Embryonic facial prominence (tissue), 1 donor: ENCODE measurements around the gene METTL9.
"Not testable (repeated sequence)": the region's sequence is repeated elsewhere in the genome, so short reads cannot be mapped to it uniquely, and the experiment has no call there.

ENCODE experiments used
- DNase-seq: peaks from one replicate; pipeline ENCODE4 v3.0.0-alpha.2; 2016; ENCODE audit errors: extremely low spot score

METTL9 gene

DNA sequence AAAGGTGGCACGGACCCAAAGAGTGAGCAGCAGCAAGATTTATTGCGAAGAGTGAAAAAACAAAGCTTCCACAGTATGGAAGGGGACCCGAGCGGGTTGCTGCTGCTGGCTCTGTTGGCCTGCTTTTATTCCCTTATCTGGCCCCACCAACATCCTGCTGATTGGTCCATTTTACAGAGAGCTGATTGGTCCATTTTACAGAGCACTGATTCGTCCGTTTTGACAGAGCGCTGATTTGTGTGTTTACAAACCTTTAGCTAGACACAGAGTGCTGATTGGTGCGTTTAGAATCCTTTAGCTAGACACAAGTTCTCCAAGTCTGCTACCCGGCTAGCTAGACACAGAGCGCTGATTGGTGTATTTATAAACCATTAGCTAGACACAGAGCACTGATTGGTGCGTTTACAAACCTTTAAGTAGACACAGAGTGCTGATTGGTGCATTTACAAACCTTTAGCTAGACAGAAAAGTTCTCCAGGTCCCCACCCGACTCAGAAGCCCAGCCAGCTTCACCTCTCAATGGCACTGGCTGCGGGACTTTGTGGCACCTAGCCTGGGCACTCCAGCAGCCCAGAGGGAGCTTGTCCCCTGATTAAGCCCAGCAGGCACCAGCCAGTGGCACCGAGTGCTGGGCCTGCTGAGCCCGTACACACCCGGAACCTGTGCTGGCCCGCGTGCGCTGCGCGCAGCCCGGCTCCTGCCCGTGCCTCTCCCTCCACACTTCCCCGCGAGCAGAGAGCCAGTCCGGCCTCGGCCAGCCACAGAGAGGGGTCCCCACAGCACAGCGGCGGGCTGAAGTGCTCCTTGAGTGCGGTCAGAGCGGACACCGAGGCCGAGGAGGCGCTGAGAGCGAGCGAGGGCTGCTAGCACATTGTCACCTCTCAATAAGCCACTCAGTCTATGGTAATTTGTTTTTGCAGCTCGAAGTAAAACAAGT, 37.9 kb downstream of the METTL9 start:
- DNase-seq = no peak

GRCh38 chr16:21638573-21638975, 39.2 kb downstream of the METTL9 start:
- DNase-seq = no peak

DNA sequence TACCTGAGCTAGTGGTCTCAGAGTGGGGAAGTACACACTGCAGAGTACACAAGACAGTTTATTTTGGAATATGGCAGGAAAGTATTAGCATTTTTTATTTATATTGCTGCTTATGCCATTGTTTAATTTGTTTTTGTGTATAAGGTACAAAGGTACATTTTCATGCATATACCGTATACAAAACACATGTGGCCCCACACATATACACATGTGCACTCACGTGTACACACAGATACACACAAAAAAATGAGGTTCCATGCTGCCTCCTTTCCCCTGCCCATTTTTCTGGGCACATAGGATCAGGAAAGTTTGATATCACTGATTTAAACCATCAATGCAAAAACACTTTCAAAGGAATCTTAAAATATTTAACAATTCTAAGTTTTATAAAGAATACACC, 40.1 kb downstream of the METTL9 start:
- no peak for DNase-seq

- DNase-seq = no peak
Measured at GRCh38 chr16:21641916-21642315, 42.5 kb downstream of the METTL9 start.

DNA sequence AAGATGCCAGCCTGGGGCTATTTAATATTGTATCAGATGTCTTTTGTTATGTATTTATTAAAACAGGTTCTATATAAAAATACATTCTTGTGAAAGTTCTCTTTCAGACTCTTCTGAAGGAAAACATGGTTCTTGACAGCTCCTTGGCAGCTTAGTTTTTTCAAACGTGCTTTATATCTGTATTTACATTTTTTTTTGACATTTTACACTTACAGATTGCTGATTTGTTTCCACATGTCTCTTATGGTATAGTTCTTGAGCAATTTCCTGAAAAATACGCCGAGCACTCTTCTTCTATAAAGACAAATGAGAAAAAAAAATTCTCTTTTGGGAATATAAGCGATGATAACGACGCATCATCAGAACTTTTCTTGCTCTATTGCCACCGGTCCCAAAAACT, 43.5 kb downstream of the METTL9 start:
- DNase-seq = no peak

DNA sequence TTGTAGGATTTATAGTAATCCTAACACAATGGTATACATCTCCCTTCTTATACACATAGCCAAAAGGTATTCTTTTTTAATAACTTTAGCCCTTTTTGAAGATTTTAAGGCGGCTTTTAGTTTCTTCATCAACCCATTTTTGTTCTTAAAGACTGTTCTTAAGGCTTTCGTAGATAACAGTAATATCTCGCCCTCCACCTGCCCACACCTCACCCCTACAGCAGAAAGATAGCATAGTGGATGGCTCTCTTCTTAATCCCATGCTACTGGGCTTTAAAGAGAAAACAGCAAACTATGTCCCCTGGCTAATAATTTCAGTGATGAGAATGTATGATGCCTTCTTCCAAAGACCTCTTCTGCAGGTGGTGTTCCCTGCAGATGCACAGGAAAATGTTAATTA, 44.4 kb downstream of the METTL9 start:
- no peak for DNase-seq

- no peak for DNase-seq
Measured at GRCh38 chr16:21644674-21645073, 45.3 kb downstream of the METTL9 start.

DNA sequence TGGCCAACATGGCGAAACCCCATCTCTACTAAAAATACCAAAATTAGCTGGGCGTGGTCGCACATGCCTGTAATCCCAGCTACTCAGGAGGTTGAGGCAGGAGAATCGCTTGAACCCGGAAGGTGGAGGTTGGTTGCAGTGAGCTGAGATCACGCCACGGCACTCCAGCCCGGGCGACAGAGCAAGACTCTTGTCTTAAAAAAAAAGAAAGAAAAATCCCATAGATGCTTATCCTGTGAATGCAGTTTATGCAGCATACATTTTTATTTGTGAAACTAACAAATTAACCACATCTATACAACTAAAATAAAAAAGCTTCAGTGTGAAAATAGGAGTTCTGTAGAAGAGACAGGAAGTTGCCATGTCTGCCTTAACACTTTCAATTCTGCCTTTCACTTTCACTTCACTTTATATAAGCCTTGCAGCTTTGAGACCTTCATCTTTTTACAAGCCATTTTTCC, 45.9 kb downstream of the METTL9 start:
- DNase-seq = no peak

- DNase-seq = no peak
Measured at GRCh38 chr16:21646091-21646490, 46.7 kb downstream of the METTL9 start.

GRCh38 chr16:21646721-21647561, 47.6 kb downstream of the METTL9 start:
- DNase-seq = no peak

GRCh38 chr16:21647562-21648164, 48.3 kb downstream of the METTL9 start:
- DNase-seq = no peak

DNA sequence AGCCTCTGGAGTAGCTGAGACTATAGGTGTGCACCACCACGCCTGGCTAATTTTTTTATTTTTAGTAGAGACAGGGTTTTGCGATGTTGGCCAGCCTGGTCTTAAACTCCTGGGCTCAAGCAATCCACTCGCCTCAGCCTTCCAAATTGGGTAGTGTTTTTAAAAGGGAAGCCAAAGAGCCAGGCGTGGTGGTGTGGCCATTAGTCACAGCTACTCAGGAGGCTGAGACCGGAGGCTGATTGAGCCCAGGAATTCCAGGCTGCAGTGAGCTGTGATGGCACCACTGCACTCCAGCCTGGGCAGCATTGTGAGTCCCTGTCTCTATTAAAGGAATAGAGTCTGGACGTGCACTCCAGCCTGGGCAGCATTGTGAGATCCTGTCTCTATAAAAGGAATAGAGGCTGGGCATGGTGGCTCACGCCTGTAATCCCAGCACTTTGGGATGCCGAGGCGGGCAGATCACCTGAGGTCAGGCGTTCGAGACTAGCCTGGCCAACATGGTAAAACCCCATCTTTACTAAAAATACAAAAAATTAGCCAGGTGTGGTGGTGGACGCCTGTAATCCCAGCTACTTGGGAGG, 50.5 kb downstream of the METTL9 start:
- not testable (repeated sequence) for DNase-seq

- DNase-seq = no peak
Measured at GRCh38 chr16:21650521-21650920, 51.1 kb downstream of the METTL9 start.

DNA sequence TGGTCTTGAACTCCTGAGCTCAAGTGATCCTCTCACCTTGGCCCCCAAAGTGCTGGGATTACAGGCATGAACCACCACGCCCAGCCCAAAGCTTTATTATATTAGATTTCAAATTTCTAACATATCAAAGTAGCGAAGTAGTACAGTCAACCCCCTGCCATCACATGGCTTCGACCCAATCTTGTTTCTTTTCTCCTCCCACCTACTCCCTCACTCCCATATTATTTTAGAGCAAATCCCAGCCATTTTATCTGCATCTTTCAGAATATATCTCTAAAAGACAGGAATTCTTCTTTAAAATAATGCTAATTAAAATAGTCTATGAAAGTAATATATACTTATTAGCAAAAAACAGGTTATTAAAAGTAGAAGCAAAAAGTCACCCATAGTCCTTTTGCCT, 52.1 kb downstream of the METTL9 start:
- DNase-seq = no peak

DNA sequence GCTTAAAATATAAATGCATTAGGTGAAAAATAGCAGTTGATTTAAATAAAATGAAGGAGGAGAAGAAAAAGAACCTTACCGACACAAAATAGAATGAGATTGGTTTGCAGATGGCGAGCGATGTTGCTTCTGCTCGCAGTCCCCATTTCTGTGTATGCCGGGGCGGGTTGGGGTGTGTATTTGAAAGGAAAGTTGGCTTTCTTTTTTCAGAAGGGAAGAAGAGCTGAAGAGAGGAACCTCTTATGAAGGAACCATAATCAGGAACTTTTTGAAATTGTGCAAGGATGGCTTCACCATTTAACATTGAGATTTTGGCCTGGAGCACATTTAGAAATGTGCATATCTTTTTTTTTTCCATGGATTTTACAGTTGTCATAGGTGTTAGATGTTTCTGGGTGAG, 53.1 kb downstream of the METTL9 start, which contains the start of gene IGSF6:
Gene IGSF6 (minus strand): TSS at position 156 of the 400 bp plus-strand sequence. CDS start 10 bp downstream, at position 146.
- DNase-seq = no peak

DNA sequence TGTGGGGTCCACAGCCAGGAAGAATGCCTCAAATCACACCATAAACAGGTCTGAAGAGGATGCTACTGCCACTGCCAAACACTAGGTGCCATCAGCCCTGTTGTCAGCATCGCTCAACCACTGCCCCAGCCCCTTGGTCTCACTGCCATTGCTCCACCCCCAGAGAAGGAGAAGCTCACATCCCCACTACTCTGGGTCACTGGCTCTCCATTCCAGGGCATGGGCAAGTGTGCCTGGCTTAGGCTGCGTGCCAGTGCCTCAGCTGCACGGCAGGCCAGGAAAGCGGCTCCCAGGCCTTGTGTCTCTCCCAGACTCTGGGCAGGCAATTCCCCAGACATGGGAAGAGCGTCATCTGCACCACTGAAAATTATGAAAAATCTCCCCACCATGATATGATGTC, 54.2 kb downstream of the METTL9 start:
- DNase-seq = no peak

GRCh38 chr16:21654466-21654865, 55.1 kb downstream of the METTL9 start:
- no peak for DNase-seq

GRCh38 chr16:21654881-21655280, 55.5 kb downstream of the METTL9 start:
- no peak for DNase-seq

DNA sequence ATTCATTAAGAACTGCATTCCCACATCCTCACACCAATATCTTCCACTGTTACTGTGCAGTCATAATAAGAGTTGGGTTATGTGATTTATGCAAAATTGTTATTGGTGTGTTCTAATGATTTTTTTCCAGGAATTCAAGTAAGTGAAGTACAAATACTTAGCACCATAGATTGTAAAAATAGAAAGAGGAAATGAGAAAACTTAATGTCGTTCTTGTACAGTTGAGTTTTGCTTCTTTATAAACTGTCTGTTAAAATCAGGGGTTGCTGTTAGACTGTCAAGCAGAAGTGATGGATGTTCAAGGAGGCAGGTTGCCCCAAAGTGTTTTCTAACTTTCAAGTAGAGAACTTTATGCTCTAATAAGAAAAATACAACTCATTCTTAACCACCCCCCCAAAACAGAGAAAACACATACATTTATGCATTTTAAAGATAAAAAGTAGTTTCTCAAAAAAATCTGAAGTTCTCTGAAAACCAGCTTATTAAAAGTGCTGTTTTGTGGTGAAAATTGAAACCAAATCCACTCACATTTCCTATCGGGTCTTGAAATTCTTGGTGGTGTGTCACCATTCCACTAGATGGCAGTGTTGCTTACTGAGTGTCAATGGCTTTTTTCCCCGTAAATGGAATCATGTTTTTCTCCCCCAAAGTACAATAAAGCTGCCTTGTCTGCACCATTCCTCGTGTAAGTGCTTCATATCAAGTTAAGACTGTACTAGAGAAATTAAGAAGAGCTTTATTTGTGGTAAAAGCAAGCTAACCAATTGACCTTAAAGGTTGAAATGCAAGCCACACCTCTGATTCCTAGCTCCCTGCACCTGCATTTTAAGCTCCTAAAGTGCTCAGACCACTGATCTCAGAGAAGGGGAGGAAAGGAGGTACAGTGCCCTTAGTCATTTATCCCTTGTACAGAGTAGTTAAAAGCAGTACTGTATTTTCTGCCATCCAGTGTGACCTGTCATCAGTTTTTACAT, 57.7 kb downstream of the METTL9 start:
- peak; percentile 18 for DNase-seq

GRCh38 chr16:21659124-21659523, 59.7 kb downstream of the METTL9 start:
- no peak for DNase-seq
